Lung (tissue), 12 donors: ENCODE data around the gene SEMG2. TPM values are rescaled to one million over a fixed set of nuclear protein-coding genes. Genes with fewer than 3 reads are reported as not detected.

Source experiments
- ATAC-seq: fragments of 200-7000 bp; cut with Tn5 transposase; one replicate; pipeline ENCODE4 v1.9.1; 2020; ENCODE audit warnings: moderate number of reproducible peaks; ENCODE audit not compliant: insufficient read depth, low FRiP score
- DNase-seq, 3 donors: peaks; one replicate each; pipeline ENCODE4 v3.0.0-alpha.2; 2013 to 2017
- H3K27ac ChIP-seq, 2 donors: one replicate each; pipeline ENCODE4 v1.5.1; 2013; ENCODE audit warnings: mild to moderate bottlenecking in 2 of 2, moderate library complexity in 2 of 2, control low read depth in 1 of 2, inconsistent platforms in 1 of 2, low read depth in 1 of 2, low read length in 1 of 2
- H3K27me3 ChIP-seq, 3 donors: one replicate each; pipeline ENCODE4 v1.5.1; 2013; ENCODE audit warnings: low read length in 2 of 3; ENCODE audit not compliant: control insufficient read depth in 3 of 3, insufficient read depth in 3 of 3
- H3K36me3 ChIP-seq, 4 donors: one replicate each; pipeline ENCODE4 v1.5.1; 2013; ENCODE audit warnings: low read length in 4 of 4, mild to moderate bottlenecking in 1 of 4, moderate library complexity in 1 of 4; ENCODE audit not compliant: control insufficient read depth in 4 of 4, insufficient read depth in 4 of 4
- H3K4me1 ChIP-seq, 5 donors: one replicate each; pipeline ENCODE4 v1.5.1; 2013; ENCODE audit warnings: low read length in 5 of 5, mild to moderate bottlenecking in 2 of 5, moderate library complexity in 1 of 5; ENCODE audit not compliant: control insufficient read depth in 5 of 5, insufficient read depth in 5 of 5
- H3K4me3 ChIP-seq: one replicate; pipeline ENCODE4 v1.5.1; 2013; ENCODE audit warnings: mild to moderate bottlenecking, control low read depth, moderate library complexity
- H3K9ac ChIP-seq, 2 donors: one replicate each; pipeline ENCODE4 v1.5.1; 2013; ENCODE audit warnings: low read length in 2 of 2, control low read depth in 1 of 2; ENCODE audit not compliant: insufficient read depth in 1 of 2
- H3K9me3 ChIP-seq, 4 donors: one replicate each; pipeline ENCODE4 v1.5.1; 2013; ENCODE audit warnings: low read length in 3 of 4, mild to moderate bottlenecking in 1 of 4, moderate library complexity in 1 of 4; ENCODE audit not compliant: control insufficient read depth in 4 of 4, insufficient read depth in 3 of 4
- CTCF ChIP-seq: IDR thresholded peaks from 2 replicates; pipeline ENCODE4 v1.5.1; 2012; ENCODE audit warnings: mild to moderate bottlenecking; ENCODE audit errors: control extremely low read depth, extremely low read depth
- WGBS, 2 donors: extraction: QIAGEN DNeasy Blood & Tissue Kit; methylation state at CpG; one replicate each; pipeline ENCODE4 v1.1.7; 2013; 5-methylcytosine and 5-hydroxymethylcytosine counted together
- polyA plus RNA-seq, 2 donors: library from polyadenylated mRNA; stranded (reverse); fragments of 200-250 nt; gene quantifications; one replicate each; pipeline ENCODE4 v1.2.1, GENCODE V29; 2013
- total RNA-seq, 2 donors: library from RNA; depleted of rRNA in 1 of 2; stranded (reverse); fragments of >200 nt in 1 of 2; gene quantifications; one replicate each; pipeline ENCODE4 v1.2.1, GENCODE V29; 2014 to 2021
- donor health status: control.
- donor health status: control.
- donor health status: Bipolar disorder and iron deficiency.
- donor health status: healthy.
- donor health status: DM: yes; HTN: yes; CAD: no.

Gene SEMG2
- total and polyA plus RNA-seq, 4 donors = not detected

- WGBS, 2 donors = 61 to 70% methylated on average over 18 of the region's 18 CpGs
- no peak for DNase-seq
- H3K36me3 ChIP-seq = no peaks in the 10 kb centered on the region
These were observed 8.3 kb downstream of the SEMG2 start for GRCh38 chr20:45229264-45230056.

GRCh38 chr20:45230631-45231030, 9.5 kb downstream of the SEMG2 start:
- Histone ChIP-seq H3K27ac (no peak overlapping the region), H3K9ac (no peak overlapping the region), H3K27me3 (peaks cover 0 to 3% (median 0%) of the 10 kb centered on the region in 3 donors), H3K9me3 (peaks cover 0 to 5% (median 2%) of the 10 kb centered on the region in 4 donors), H3K36me3 (no peaks in the 10 kb centered on the region), H3K4me3 (no peak overlapping the region), H3K4me1 (no peaks in the 10 kb centered on the region)
- DNase-seq = no peak
- ATAC-seq = no peak
- WGBS, 2 donors = 69 to 72% methylated on average over 9 of the region's 9 CpGs
- no peak for TF ChIP-seq CTCF

More at GRCh38 chr20:45229264-45230056, 8.3 kb downstream of the SEMG2 start:
- Histone ChIP-seq H3K9me3 (peaks cover 0 to 4% (median under 1%) of the 10 kb centered on the region in 4 donors), H3K4me3 (no peak overlapping the region), H3K27me3 (peaks cover 0 to 3% (median 2%) of the 10 kb centered on the region in 3 donors), H3K4me1 (no peaks in the 10 kb centered on the region), H3K27ac (no peak overlapping the region), H3K9ac (no peak overlapping the region)
- TF ChIP-seq CTCF = no peak
- ATAC-seq = peak; percentile 41

GRCh38 chr20:45235995-45236394, 14.8 kb downstream of the SEMG2 start:
- 64 to 75% methylated on average over 4 of the region's 4 CpGs for WGBS, 2 donors
- Histone ChIP-seq H3K4me3 (no peak overlapping the region), H3K4me1 (no peaks in the 10 kb centered on the region), H3K27me3 (peaks cover 0 to 7% (median 0%) of the 10 kb centered on the region in 3 donors), H3K9ac (no peak overlapping the region), H3K27ac (no peak overlapping the region), H3K36me3 (no peaks in the 10 kb centered on the region), H3K9me3 (peaks cover 0 to 8% (median 2%) of the 10 kb centered on the region in 4 donors)
- no peak for TF ChIP-seq CTCF
- DNase-seq (peak in 2 of 3 donors; percentile 6 to 28), ATAC-seq (peak; percentile 81)
